ENCODE results near the gene DPYD. TPM values are rescaled to one million over a fixed set of nuclear protein-coding genes. Genes with fewer than 3 reads are reported as not detected.

DPYD gene
- total RNA-seq, 1 donor from 2014 or later, result 12.8 TPM

DNA sequence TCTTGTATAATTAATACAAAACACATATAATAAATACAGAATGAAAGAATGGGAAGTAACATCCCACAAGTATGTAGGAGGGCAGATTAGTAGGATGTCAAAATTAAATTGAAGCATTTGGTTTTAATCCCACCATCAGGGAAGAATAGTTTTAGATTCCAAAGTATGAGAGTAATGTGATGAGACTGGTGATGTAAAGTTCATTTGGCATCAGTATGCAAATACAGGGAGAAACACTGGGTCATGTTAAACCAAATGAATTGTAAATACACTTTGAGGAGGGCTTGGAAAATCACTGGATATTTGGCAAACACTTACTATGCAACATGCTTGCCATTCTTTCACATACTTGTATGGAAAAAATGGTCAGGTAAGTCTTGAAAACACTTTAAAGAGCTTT, 358.8 kb downstream of the DPYD start:
- no peaks in the 10 kb centered on the region for H3K9me3 Mint-ChIP-seq (ENCODE audit: unreplicated experiment)

DNA sequence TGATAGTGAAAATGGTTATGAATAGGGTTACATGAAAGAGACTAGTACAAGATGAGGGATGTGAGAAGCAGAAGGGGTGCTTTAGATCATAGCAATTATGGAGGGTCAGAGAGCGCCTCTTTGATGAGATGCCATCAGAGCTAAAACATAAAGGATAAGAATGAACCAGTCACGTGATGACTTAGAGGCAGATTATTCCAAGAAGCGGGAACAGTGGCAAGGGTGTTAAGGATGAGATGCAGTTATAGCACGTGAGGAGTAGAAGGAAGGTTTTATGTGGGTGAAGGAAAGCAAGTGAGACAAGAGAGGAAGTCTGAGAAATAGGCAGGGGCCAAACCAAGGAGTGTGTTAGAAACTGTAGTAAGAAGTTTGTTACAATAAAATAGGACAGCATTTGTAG, 360.1 kb downstream of the DPYD start:
- Mint-ChIP-seq H3K4me3 (ENCODE audit: unreplicated experiment) (no peak overlapping the region), H3K36me3 (ENCODE audit: unreplicated experiment) (no peaks in the 10 kb centered on the region), H3K9me3 (ENCODE audit: unreplicated experiment) (peaks cover 1% of the 10 kb centered on the region), H3K4me1 (ENCODE audit: low read depth, unreplicated experiment) (no peaks in the 10 kb centered on the region), H3K27me3 (ENCODE audit: unreplicated experiment) (no peaks in the 10 kb centered on the region), H3K27ac (ENCODE audit: unreplicated experiment) (no peak overlapping the region)
- TF ChIP-seq, protein P1, sequence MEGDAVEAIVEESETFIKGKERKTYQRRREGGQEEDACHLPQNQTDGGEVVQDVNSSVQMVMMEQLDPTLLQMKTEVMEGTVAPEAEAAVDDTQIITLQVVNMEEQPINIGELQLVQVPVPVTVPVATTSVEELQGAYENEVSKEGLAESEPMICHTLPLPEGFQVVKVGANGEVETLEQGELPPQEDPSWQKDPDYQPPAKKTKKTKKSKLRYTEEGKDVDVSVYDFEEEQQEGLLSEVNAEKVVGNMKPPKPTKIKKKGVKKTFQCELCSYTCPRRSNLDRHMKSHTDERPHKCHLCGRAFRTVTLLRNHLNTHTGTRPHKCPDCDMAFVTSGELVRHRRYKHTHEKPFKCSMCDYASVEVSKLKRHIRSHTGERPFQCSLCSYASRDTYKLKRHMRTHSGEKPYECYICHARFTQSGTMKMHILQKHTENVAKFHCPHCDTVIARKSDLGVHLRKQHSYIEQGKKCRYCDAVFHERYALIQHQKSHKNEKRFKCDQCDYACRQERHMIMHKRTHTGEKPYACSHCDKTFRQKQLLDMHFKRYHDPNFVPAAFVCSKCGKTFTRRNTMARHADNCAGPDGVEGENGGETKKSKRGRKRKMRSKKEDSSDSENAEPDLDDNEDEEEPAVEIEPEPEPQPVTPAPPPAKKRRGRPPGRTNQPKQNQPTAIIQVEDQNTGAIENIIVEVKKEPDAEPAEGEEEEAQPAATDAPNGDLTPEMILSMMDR (IDR thresholded peaks at IDR 0.05; ENCODE audit: partially characterized antibody, unreplicated experiment), result no peak
- no peak for DNase-seq

More for the DNA sequence above, 358.8 kb downstream of the DPYD start:
- Mint-ChIP-seq H3K27me3 (ENCODE audit: unreplicated experiment) (no peaks in the 10 kb centered on the region), H3K36me3 (ENCODE audit: unreplicated experiment) (no peaks in the 10 kb centered on the region), H3K4me3 (ENCODE audit: unreplicated experiment) (no peak overlapping the region), H3K27ac (ENCODE audit: unreplicated experiment) (no peak overlapping the region), H3K4me1 (ENCODE audit: low read depth, unreplicated experiment) (no peaks in the 10 kb centered on the region)
- TF ChIP-seq, protein P1 (IDR thresholded peaks at IDR 0.05; ENCODE audit: partially characterized antibody, unreplicated experiment), result no peak
- DNase-seq, result no peak

GRCh38 chr1:97553971-97554370, 366.9 kb downstream of the DPYD start:
- Mint-ChIP-seq H3K4me3 (ENCODE audit: unreplicated experiment) (no peak overlapping the region), H3K9me3 (ENCODE audit: unreplicated experiment) (peaks cover 1% of the 10 kb centered on the region), H3K4me1 (ENCODE audit: low read depth, unreplicated experiment) (peaks cover 17% of the 10 kb centered on the region), H3K36me3 (ENCODE audit: unreplicated experiment) (no peaks in the 10 kb centered on the region), H3K27me3 (ENCODE audit: unreplicated experiment) (no peaks in the 10 kb centered on the region), H3K27ac (ENCODE audit: unreplicated experiment) (no peak overlapping the region)
- TF ChIP-seq, protein P1 (IDR thresholded peaks at IDR 0.05; ENCODE audit: partially characterized antibody, unreplicated experiment), result no peak
- no peak for DNase-seq

GRCh38 chr1:97551113-97551512, 369.7 kb downstream of the DPYD start:
- no peaks in the 10 kb centered on the region for H3K36me3 Mint-ChIP-seq (ENCODE audit: unreplicated experiment)
- H3K9me3 Mint-ChIP-seq (ENCODE audit: unreplicated experiment), result peaks cover 1% of the 10 kb centered on the region
- no peaks in the 10 kb centered on the region for H3K27me3 Mint-ChIP-seq (ENCODE audit: unreplicated experiment)
- TF ChIP-seq, protein P1 (IDR thresholded peaks at IDR 0.05; ENCODE audit: partially characterized antibody, unreplicated experiment), result no peak
- H3K4me1 Mint-ChIP-seq (ENCODE audit: low read depth, unreplicated experiment), result peaks cover 17% of the 10 kb centered on the region
- DNase-seq, result no peak
- no peak overlapping the region for H3K4me3 Mint-ChIP-seq (ENCODE audit: unreplicated experiment)
- no peak overlapping the region for H3K27ac Mint-ChIP-seq (ENCODE audit: unreplicated experiment)

DNA sequence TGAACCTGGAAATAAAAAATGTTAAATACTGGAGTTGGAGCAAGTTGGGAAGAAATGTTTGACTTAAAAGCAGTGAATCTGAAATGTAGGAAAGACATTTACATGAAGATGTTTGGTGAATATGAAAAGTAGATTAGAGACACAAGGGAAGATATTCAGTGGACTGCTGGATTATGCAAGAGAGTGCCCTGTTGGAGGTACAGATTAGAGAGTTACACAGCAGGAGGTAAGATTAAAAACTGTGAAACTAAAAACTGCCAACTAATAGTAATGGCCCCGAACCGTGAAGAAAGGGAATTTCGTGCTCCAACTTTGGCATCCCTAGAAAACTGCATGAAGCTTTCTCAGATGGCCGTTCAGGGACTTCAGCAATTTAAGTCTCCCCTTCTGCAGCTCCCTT, 375.4 kb downstream of the DPYD start:
- Mint-ChIP-seq H3K9me3 (ENCODE audit: unreplicated experiment) (no peaks in the 10 kb centered on the region), H3K27me3 (ENCODE audit: unreplicated experiment) (no peaks in the 10 kb centered on the region)

More for the DNA sequence above, 375.4 kb downstream of the DPYD start:
- no peak for DNase-seq
- H3K4me1 Mint-ChIP-seq (ENCODE audit: low read depth, unreplicated experiment), result peaks cover 3% of the 10 kb centered on the region
- no peaks in the 10 kb centered on the region for H3K36me3 Mint-ChIP-seq (ENCODE audit: unreplicated experiment)
- no peak overlapping the region for H3K27ac Mint-ChIP-seq (ENCODE audit: unreplicated experiment)
- TF ChIP-seq, protein P1 (IDR thresholded peaks at IDR 0.05; ENCODE audit: partially characterized antibody, unreplicated experiment), result no peak
- H3K4me3 Mint-ChIP-seq (ENCODE audit: unreplicated experiment), result no peak overlapping the region

All from glutamatergic neuron (in vitro differentiated cells).